H1 (cell line): Measurements from ENCODE around the gene SLC22A31. TPM values are rescaled to one million over a fixed set of nuclear protein-coding genes. Genes with fewer than 3 reads are reported as not detected.
A peak's percentile ranks its signal among the peaks of the same experiment; 100 is the strongest.

Experiments used
- CTCF ChIA-PET: fragments of 300-600 bp; sonication (Branson Sonifier 250); formaldehyde crosslinking; loops from one replicate; lab custom pipeline; 2021; ENCODE audit not compliant: partially characterized antibody; lab: Charles Lee
- POLR2A ChIA-PET: fragments of 300-600 bp; sonication (Branson Sonifier 250); formaldehyde crosslinking; loops from one replicate; lab custom pipeline; 2021; ENCODE audit warnings: inconsistent platforms; ENCODE audit not compliant: partially characterized antibody; lab: Charles Lee
- DNase-seq, 2 experiments: peaks; one replicate each; pipeline versions ENCODE4 v3.0.0 to v3.0.0-alpha.2; 2010 to 2022; ENCODE audit warnings: low spot score in 2 of 2, low read depth in 1 of 2, mixed read lengths in 1 of 2
- FAIRE-seq: peaks from 2 replicates; lab custom pipeline; 2011; peaks lifted over from hg19 to GRCh38; lab: Jason Lieb, UNC
- H2AFZ ChIP-seq: 2 replicates; pipeline ENCODE4 v1.8.1; 2012; ENCODE audit warnings: low read length, inconsistent platforms
- H2AK5ac ChIP-seq: 2 replicates; pipeline ENCODE4 v1.6.1; 2013; ENCODE audit warnings: low read depth, low read length
- H2BK120ac ChIP-seq: replicated peaks from 2 replicates; pipeline ENCODE3; 2013; ENCODE audit warnings: low read depth, low read length, inconsistent platforms
- H2BK12ac ChIP-seq: 2 replicates; pipeline ENCODE4 v1.6.1; 2013; ENCODE audit warnings: low read depth, low read length
- H2BK15ac ChIP-seq: 2 replicates; pipeline ENCODE4 v1.6.1; 2013; ENCODE audit warnings: low read length
- H2BK20ac ChIP-seq: 2 replicates; pipeline ENCODE4 v1.6.1; 2013; ENCODE audit warnings: low read length
- H2BK5ac ChIP-seq: 2 replicates; pipeline ENCODE4 v1.6.1; 2013; ENCODE audit warnings: low read depth, low read length
- H3K14ac ChIP-seq: 2 replicates; pipeline ENCODE4 v1.6.1; 2013; ENCODE audit warnings: inconsistent platforms; ENCODE audit not compliant: insufficient read length
- H3K18ac ChIP-seq: 2 replicates; pipeline ENCODE4 v1.6.1; 2013; ENCODE audit warnings: low read length; ENCODE audit errors: extremely low read depth
- H3K23ac ChIP-seq: 2 replicates; pipeline ENCODE4 v1.6.1; 2013; ENCODE audit warnings: inconsistent platforms; ENCODE audit not compliant: insufficient read length
- H3K23me2 ChIP-seq: 2 replicates; pipeline ENCODE4 v1.6.1; 2013; ENCODE audit warnings: low read depth, low read length
- H3K27ac ChIP-seq: 2 replicates; pipeline ENCODE4 v1.6.1; 2011; ENCODE audit warnings: low read depth, low read length, inconsistent platforms
- H3K27me3 ChIP-seq, 4 experiments: replicated peaks in 1 of 4; 1 replicate in 1 of 4; 2 replicates in 3 of 4; pipeline versions ENCODE4 v1.6.1 to v1.8.1; 2011 to 2013; ENCODE audit warnings: low read length in 3 of 4, mild to moderate bottlenecking in 3 of 4, inconsistent platforms in 2 of 4, mixed read lengths in 2 of 4, moderate library complexity in 1 of 4; ENCODE audit not compliant: control insufficient read depth in 3 of 4, insufficient read depth in 3 of 4; ENCODE audit errors: extremely low read depth in 1 of 4
- H3K36me3 ChIP-seq, 4 experiments: 2 replicates each; pipeline versions ENCODE4 v1.6.1 to v1.8.1; 2011 to 2013; ENCODE audit warnings: mild to moderate bottlenecking in 4 of 4, low read length in 3 of 4, moderate library complexity in 2 of 4, control low read depth in 1 of 4, inconsistent platforms in 1 of 4; ENCODE audit not compliant: insufficient read depth in 4 of 4, control insufficient read depth in 2 of 4
- H3K4ac ChIP-seq: replicated peaks from 2 replicates; pipeline ENCODE3; 2013; ENCODE audit warnings: low read length, low read depth, mixed read lengths, inconsistent platforms; ENCODE audit not compliant: insufficient read length
- H3K4me1 ChIP-seq, 4 experiments: replicated peaks in 1 of 4; 1 replicate in 1 of 4; 2 replicates in 3 of 4; pipeline versions ENCODE4 v1.6.1 to v1.8.1; 2011 to 2013; ENCODE audit warnings: low read length in 3 of 4, inconsistent platforms in 2 of 4, mixed read lengths in 1 of 4; ENCODE audit not compliant: insufficient read depth in 4 of 4, control insufficient read depth in 3 of 4
- H3K4me2 ChIP-seq, 2 experiments: 2 replicates each; pipeline versions ENCODE4 v1.6.1 to v1.8.1; 2011 to 2013; ENCODE audit warnings: low read depth in 2 of 2, low read length in 2 of 2, control low read depth in 1 of 2, inconsistent platforms in 1 of 2, mild to moderate bottlenecking in 1 of 2; ENCODE audit not compliant: insufficient read depth in 1 of 2
- H3K4me3 ChIP-seq, 4 experiments: fragments of 200-600, 300-600 bp in 1 of 4; sonication (generic), shearing (Covaris generic), sonication (Bioruptor Twin) in 1 of 4; 2 replicates each; pipeline versions ENCODE4 v1.5.1 to v1.8.1; 2011 to 2016; ENCODE audit warnings: low read length in 4 of 4, low read depth in 3 of 4, control low read depth in 2 of 4, inconsistent platforms in 2 of 4, mild to moderate bottlenecking in 2 of 4, mixed read lengths in 1 of 4, moderate library complexity in 1 of 4; ENCODE audit not compliant: insufficient read depth in 2 of 4; ENCODE audit errors: extremely low read depth in 1 of 4
- H3K56ac ChIP-seq: replicated peaks from 2 replicates; pipeline ENCODE3; 2013; ENCODE audit warnings: low read depth, mild to moderate bottlenecking, mixed read lengths, low read length, inconsistent platforms; ENCODE audit not compliant: insufficient read length
- H3K79me1 ChIP-seq: 2 replicates; pipeline ENCODE4 v1.6.1; 2013; ENCODE audit warnings: low read depth, low read length, control low read depth
- H3K79me2 ChIP-seq, 2 experiments: 2 replicates each; pipeline versions ENCODE4 v1.6.1 to v1.8.1; 2012 to 2013; ENCODE audit warnings: low read length in 2 of 2, mild to moderate bottlenecking in 2 of 2, inconsistent platforms in 1 of 2; ENCODE audit not compliant: insufficient read depth in 2 of 2, control insufficient read depth in 1 of 2
- H3K9ac ChIP-seq, 4 experiments: replicated peaks in 1 of 4; 1 replicate in 1 of 4; 2 replicates in 3 of 4; pipeline versions ENCODE4 v1.6.1 to v1.8.1; 2011 to 2013; ENCODE audit warnings: low read depth in 3 of 4, low read length in 3 of 4, control low read depth in 2 of 4, mild to moderate bottlenecking in 2 of 4, moderate library complexity in 2 of 4, inconsistent platforms in 1 of 4; ENCODE audit errors: extremely low read depth in 1 of 4
- H3K9me3 ChIP-seq, 2 experiments: 2 replicates each; pipeline versions ENCODE4 v1.6.1 to v1.8.1; 2012 to 2013; ENCODE audit warnings: mild to moderate bottlenecking in 2 of 2, moderate library complexity in 2 of 2, control low read depth in 1 of 2, inconsistent platforms in 1 of 2, low read depth in 1 of 2, low read length in 1 of 2, mixed read lengths in 1 of 2; ENCODE audit not compliant: insufficient read depth in 2 of 2
- H4K20me1 ChIP-seq, 2 experiments: replicated peaks in 1 of 2; 2 replicates each; pipeline versions ENCODE3 to v1.8.1; 2011 to 2013; ENCODE audit warnings: inconsistent platforms in 2 of 2, low read length in 2 of 2, mild to moderate bottlenecking in 1 of 2; ENCODE audit not compliant: insufficient read depth in 2 of 2, control insufficient read depth in 1 of 2
- H4K5ac ChIP-seq: 2 replicates; pipeline ENCODE4 v1.6.1; 2013; ENCODE audit warnings: low read length, low read depth, mixed read lengths, inconsistent platforms; ENCODE audit not compliant: insufficient read length
- H4K8ac ChIP-seq: 2 replicates; pipeline ENCODE4 v1.8.0; 2013; ENCODE audit warnings: mild to moderate bottlenecking, moderate library complexity, low read length, inconsistent platforms; ENCODE audit not compliant: insufficient read depth; ENCODE audit errors: extremely low read depth
- H4K91ac ChIP-seq: replicated peaks from 2 replicates; pipeline ENCODE3; 2013; ENCODE audit warnings: low read length, mixed read lengths, inconsistent platforms; ENCODE audit not compliant: insufficient read length
- CHD1 ChIP-seq: IDR thresholded peaks from 2 replicates; pipeline ENCODE4 v1.6.1; 2012; ENCODE audit warnings: low read depth, low read length, improper control_type of control experiment
- EP300 ChIP-seq, 2 experiments: IDR thresholded peaks; 1 replicate in 1 of 2; 2 replicates in 1 of 2; pipeline ENCODE4 v1.6.1; 2011 to 2012; ENCODE audit warnings: low read depth in 2 of 2, low read length in 2 of 2, mild to moderate bottlenecking in 2 of 2, borderline replicate concordance in 1 of 2, inconsistent platforms in 1 of 2, moderate library complexity in 1 of 2
- KDM1A ChIP-seq: fragments of 200-600, 300-600 bp; sonication (generic); IDR thresholded peaks from 2 replicates; pipeline ENCODE4 v1.7.1; 2016; ENCODE audit warnings: mild to moderate bottlenecking, low read length, borderline replicate concordance
- KDM4A ChIP-seq: IDR thresholded peaks from one replicate; pipeline ENCODE4 v1.7.1; 2012; ENCODE audit warnings: low read depth, mild to moderate bottlenecking, moderate library complexity, low read length, inconsistent platforms; ENCODE audit not compliant: severe bottlenecking
- MAFK ChIP-seq: IDR thresholded peaks from 2 replicates; pipeline ENCODE4 v1.6.1; 2012; ENCODE audit warnings: low read depth, mild to moderate bottlenecking, improper control_type of control experiment, low read length
- MAX ChIP-seq: IDR thresholded peaks from 2 replicates; pipeline ENCODE4 v1.6.1; 2012; ENCODE audit warnings: inconsistent platforms
- NANOG ChIP-seq: IDR thresholded peaks from 2 replicates; pipeline ENCODE4 v1.6.1; 2011; ENCODE audit warnings: low read length, low read depth, mild to moderate bottlenecking, inconsistent platforms; ENCODE audit not compliant: insufficient read depth, poor library complexity, severe bottlenecking
- NRF1 ChIP-seq: IDR thresholded peaks from 2 replicates; pipeline ENCODE4 v1.6.1; 2011; ENCODE audit warnings: mild to moderate bottlenecking, low read depth, low read length, improper control_type of control experiment
- POLR2A ChIP-seq, 2 experiments: IDR thresholded peaks; 1 replicate in 1 of 2; 2 replicates in 1 of 2; pipeline ENCODE4 v1.6.1; 2011; ENCODE audit warnings: low read depth in 2 of 2, low read length in 2 of 2, mild to moderate bottlenecking in 2 of 2; ENCODE audit errors: control extremely low read depth in 1 of 2
- RBBP5 ChIP-seq: IDR thresholded peaks from 2 replicates; pipeline ENCODE4 v1.7.1; 2012; ENCODE audit warnings: low read depth, mild to moderate bottlenecking, inconsistent platforms, low read length, moderate library complexity, borderline replicate concordance
- RFX5 ChIP-seq: IDR thresholded peaks from 2 replicates; pipeline ENCODE4 v1.6.1; 2011; ENCODE audit warnings: low read depth, low read length, improper control_type of control experiment, borderline replicate concordance
- SIX5 ChIP-seq: IDR thresholded peaks from 2 replicates; pipeline ENCODE4 v1.6.1; 2011; ENCODE audit warnings: mild to moderate bottlenecking, low read depth, low read length
- WGBS, 2 experiments: shearing (Covaris generic) in 1 of 2; methylation state at CpG; one replicate each; pipeline versions ENCODE4 v1.1.6 to v1.1.7; 2013 to 2015; ENCODE audit warnings: low lambda C conversion rate in 2 of 2, mixed read lengths in 2 of 2, inconsistent platforms in 1 of 2, low coverage in 1 of 2, missing lambda C conversion rate in 1 of 2; ENCODE audit not compliant: insufficient replicate concordance in 2 of 2, insufficient coverage in 1 of 2, insufficient read length in 1 of 2; ENCODE audit errors: extremely low coverage in 1 of 2, missing lambda C conversion rate in 1 of 2; 5-methylcytosine and 5-hydroxymethylcytosine counted together
- polyA plus RNA-seq, 7 experiments: library from polyadenylated mRNA; depleted of rRNA in 3 of 7; stranded (reverse) in 5 of 7; unstranded in 2 of 7; fragments of >200 nt in 5 of 7; fragments of 200-250 nt in 2 of 7; gene quantifications; 1 replicate in 5 of 7; 2 replicates in 1 of 7; 4 replicates in 1 of 7; pipeline versions ENCODE4 v1.2.1 to v1.2.3, GENCODE V29; 2011 to 2013; ENCODE audit warnings: missing spikeins in 2 of 7, mixed read lengths in 2 of 7
- total RNA-seq: library from RNA; stranded (reverse); fragmentation: NEBNext Ultra II Directional; extraction: Animal tissue kit (Norgen Biotek cat#: 25700); gene quantifications from 2 replicates; pipeline ENCODE4 v1.2.1, GENCODE V29; 2021

The SLC22A31 gene
- total and polyA plus RNA-seq, 2 of the 8 experiments (the other 6 are each of a cell fraction or from before 2014, with no cell fraction given), result 7.7 to 10.6 TPM

DNA sequence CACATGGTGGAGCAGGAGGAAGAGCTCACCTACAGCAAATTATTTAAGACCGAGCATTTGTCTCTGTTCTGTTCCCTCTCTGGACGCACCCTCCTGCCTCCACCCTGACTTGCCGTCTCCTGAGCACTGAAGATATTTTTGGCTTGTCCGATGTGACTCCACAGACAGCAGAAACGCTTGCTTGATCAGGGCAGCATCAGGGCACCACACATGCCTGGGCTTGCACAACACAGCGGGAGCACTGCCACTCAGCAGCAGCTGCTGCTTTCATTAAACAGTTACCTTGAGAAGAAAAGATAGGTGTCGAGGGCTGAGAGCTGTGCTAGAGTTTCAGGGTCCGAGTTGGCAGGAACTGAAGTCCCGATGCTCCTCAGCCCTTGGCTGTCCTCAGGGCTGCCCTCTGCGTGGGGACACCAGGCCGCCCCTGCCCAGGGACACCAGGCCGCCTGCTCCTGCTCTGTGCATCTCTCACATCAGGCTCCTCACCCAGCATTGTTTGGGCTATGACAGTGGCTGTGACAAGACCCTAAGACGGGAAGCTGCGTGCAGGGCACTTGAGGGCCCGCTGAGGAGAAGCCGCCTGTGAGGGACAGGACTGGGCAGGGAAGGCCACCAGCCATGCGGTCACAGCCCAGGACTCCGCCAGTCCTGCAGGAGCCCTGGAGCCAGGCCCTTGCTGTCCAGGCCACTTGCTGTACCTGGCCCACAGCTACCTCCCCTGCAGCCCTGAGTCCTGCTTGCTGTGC lies 50.1 kb downstream of the SLC22A31 start:
- H4K20me1 ChIP-seq, result peaks cover 0 to 4% of the 10 kb centered on the region in 2 experiments
- H2BK5ac ChIP-seq, result peak overlapping the region; percentile 52; the same call in 1 of the 2 replicates
- H3K27me3 ChIP-seq, result peaks cover 0 to 3% (median 1%) of the 10 kb centered on the region in 4 experiments; a peak in 2 of 7 replicates
- no peak overlapping the region for H4K91ac ChIP-seq
- no peak overlapping the region for H4K5ac ChIP-seq
- no peak overlapping the region for H2AK5ac ChIP-seq
- H3K27ac ChIP-seq, result no peak overlapping the region
- H3K79me2 ChIP-seq, result no peaks in the 10 kb centered on the region
- peaks cover 0 to 3% (median 0%) of the 10 kb centered on the region in 4 experiments; a peak in 2 of 7 replicates for H3K4me1 ChIP-seq
- H3K4me2 ChIP-seq, result no peak overlapping the region
- H3K9ac ChIP-seq, result no peak overlapping the region
- no peak overlapping the region for H3K23ac ChIP-seq
- DNase-seq (no peak), FAIRE-seq (no peak)
- H3K14ac ChIP-seq, result no peak overlapping the region
- H3K18ac ChIP-seq, result no peak overlapping the region
- no peak overlapping the region for H3K4me3 ChIP-seq
- CTCF ChIA-PET, result interaction anchor here (0.8 to 1.5 kb wide), 2 partner anchors 10 to 59 kb away, joined by 3 read pairs; no protein-coding TSS in a partner anchor
- H3K36me3 ChIP-seq, result peaks cover 0 to 3% (median under 1%) of the 10 kb centered on the region in 4 experiments; a peak in 3 of 8 replicates
- H3K4ac ChIP-seq, result no peak overlapping the region
- H3K56ac ChIP-seq, result no peak overlapping the region
- H2BK120ac ChIP-seq, result no peak overlapping the region
- no peak overlapping the region; the same call in 1 of the 2 replicates for H4K8ac ChIP-seq
- H2BK15ac ChIP-seq, result no peak overlapping the region
- no peak overlapping the region for H2BK20ac ChIP-seq
- no peaks in the 10 kb centered on the region for H3K79me1 ChIP-seq
- H2AFZ ChIP-seq, result no peak overlapping the region
- H3K23me2 ChIP-seq, result no peaks in the 10 kb centered on the region
- WGBS, 2 experiments, result 91% methylated on average over 18 of the region's 18 CpGs; no CpG with 5 or more reads in 1 of the 2 experiments
- POLR2A ChIA-PET, result no interaction called here
- H3K9me3 ChIP-seq, result no peaks in the 10 kb centered on the region
- no peak overlapping the region for H2BK12ac ChIP-seq
- no peak for TF ChIP-seq RFX5
- no peak for TF ChIP-seq RBBP5
- TF ChIP-seq NRF1, result no peak
- TF ChIP-seq KDM4A, result no peak
- no peak for TF ChIP-seq MAX
- TF ChIP-seq EP300 (IDR thresholded peaks at IDR 0.05; ENCODE audit: borderline replicate concordance in 1 of 2, low read depth in 2 of 2, low read length in 2 of 2), result no peak
- no peak for TF ChIP-seq POLR2A (IDR thresholded peaks at IDR 0.05; ENCODE audit: control extremely low read depth in 1 of 2, low read depth in 2 of 2, low read length in 2 of 2)
- TF ChIP-seq CHD1, result no peak
- TF ChIP-seq NANOG, result no peak
- no peak for TF ChIP-seq MAFK
- no peak for TF ChIP-seq SIX5
- TF ChIP-seq KDM1A, result no peak
